HEK293 (cell line): ENCODE data around the gene PEAR1.
A peak's percentile ranks its signal among the peaks of the same experiment; 100 is the strongest.

Experiments
- CTCF ChIA-PET: fragments of 350-600 bp; formaldehyde crosslinking; extraction: SDS; loops from one replicate; lab custom pipeline; 2021; ENCODE audit warnings: antibody characterized with exemption; lab: Yijun Ruan, JAX
- POLR2A ChIA-PET: fragments of 300-600 bp; formaldehyde crosslinking; extraction: SDS; loops from one replicate; lab custom pipeline; 2020; ENCODE audit warnings: antibody characterized with exemption, inconsistent platforms; lab: Yijun Ruan, JAX
- H3K27ac ChIP-seq: fragments of 200-500 bp; sonication (Bioruptor generic); 2 replicates; pipeline ENCODE4 v1.5.1; 2014; ENCODE audit warnings: low read depth, low read length, control low read depth, inconsistent platforms; ENCODE audit errors: extremely low read depth
- H3K36me3 ChIP-seq, 2 experiments: fragments of 200-500 bp in 1 of 2; sonication (Bioruptor generic) in 1 of 2; 1 replicate in 1 of 2; 2 replicates in 1 of 2; pipeline ENCODE4 v1.5.1; 2014 to 2017; ENCODE audit warnings: inconsistent platforms in 2 of 2, low read length in 2 of 2; ENCODE audit not compliant: control insufficient read depth in 2 of 2, insufficient read depth in 1 of 2
- H3K4me1 ChIP-seq: fragments of 200-500 bp; sonication (Bioruptor generic); 2 replicates; pipeline ENCODE4 v1.5.1; 2014; ENCODE audit warnings: mild to moderate bottlenecking, low read length, inconsistent platforms; ENCODE audit not compliant: control insufficient read depth, insufficient read depth
- H3K4me3 ChIP-seq: 2 replicates; pipeline ENCODE4 v1.5.1; 2011; ENCODE audit warnings: low read depth, mild to moderate bottlenecking, control low read depth, low read length, moderate library complexity
- H3K9me3 ChIP-seq: fragments of 200-500 bp; sonication (Bioruptor generic); 2 replicates; pipeline ENCODE4 v1.5.1; 2014; ENCODE audit warnings: low read depth, low read length, inconsistent platforms; ENCODE audit not compliant: control insufficient read depth, insufficient read depth
- BCL11B ChIP-seq: fragments of 450-650 bp; formaldehyde crosslinking; IDR thresholded peaks from 2 replicates; pipeline ENCODE4 v1.5.1; 2016; ENCODE audit warnings: low read depth, missing biosample characterization, missing genetic modification characterization
- EGR2 ChIP-seq: fragments of 450-650 bp; formaldehyde crosslinking; IDR thresholded peaks from 2 replicates; pipeline ENCODE4 v1.5.1; 2016; ENCODE audit warnings: low read depth, missing biosample characterization, missing genetic modification characterization
- GFI1B ChIP-seq: fragments of 450-650 bp; formaldehyde crosslinking; IDR thresholded peaks from 2 replicates; pipeline ENCODE4 v1.5.1; 2016; ENCODE audit warnings: missing biosample characterization, missing genetic modification characterization
- GLIS1 ChIP-seq: fragments of 450-650 bp; formaldehyde crosslinking; IDR thresholded peaks from 2 replicates; pipeline ENCODE4 v1.5.1; 2016; ENCODE audit warnings: missing biosample characterization, missing genetic modification characterization
- HOXA7 ChIP-seq: sonication (generic); formaldehyde crosslinking; IDR thresholded peaks from 2 replicates; pipeline ENCODE4 v1.8.1; 2022; ENCODE audit warnings: missing genetic modification reagents, borderline replicate concordance
- KLF1 ChIP-seq: fragments of 450-650 bp; formaldehyde crosslinking; IDR thresholded peaks from 2 replicates; pipeline ENCODE4 v1.5.1; 2016; ENCODE audit warnings: missing biosample characterization, missing genetic modification characterization
- ZBTB17 ChIP-seq: fragments of 450-650 bp; formaldehyde crosslinking; IDR thresholded peaks from 2 replicates; pipeline ENCODE4 v1.5.1; 2016; ENCODE audit warnings: missing biosample characterization, missing genetic modification characterization
- ZBTB20 ChIP-seq: fragments of 450-650 bp; formaldehyde crosslinking; IDR thresholded peaks from 2 replicates; pipeline ENCODE4 v1.5.1; 2016; ENCODE audit warnings: missing biosample characterization, missing genetic modification characterization
- ZFHX2 ChIP-seq: fragments of 450-650 bp; formaldehyde crosslinking; conservative IDR thresholded peaks from 2 replicates; pipeline ENCODE4 v1.5.1; 2016; ENCODE audit warnings: missing biosample characterization, missing genetic modification characterization
- ZNF112 ChIP-seq: fragments of 450-650 bp; formaldehyde crosslinking; IDR thresholded peaks from 2 replicates; pipeline ENCODE4 v1.5.0; 2017; ENCODE audit warnings: missing biosample characterization, missing genetic modification characterization
- ZNF248 ChIP-seq: fragments of 450-650 bp; formaldehyde crosslinking; IDR thresholded peaks from 2 replicates; pipeline ENCODE4 v1.5.1; 2017; ENCODE audit warnings: missing biosample characterization, missing genetic modification characterization
- ZNF274 ChIP-seq, 2 experiments: fragments of 200-500 bp in 1 of 2; fragments of 450-650 bp in 1 of 2; sonication (Bioruptor generic) in 1 of 2; formaldehyde crosslinking in 1 of 2; IDR thresholded peaks; 2 replicates each; pipeline versions ENCODE4 v1.5.1 to v1.6.1; 2014 to 2016; ENCODE audit warnings: borderline replicate concordance in 1 of 2, inconsistent platforms in 1 of 2, low read length in 1 of 2, missing biosample characterization in 1 of 2, missing genetic modification characterization in 1 of 2
- ZNF280C ChIP-seq: fragments of 450-650 bp; formaldehyde crosslinking; IDR thresholded peaks from 2 replicates; pipeline ENCODE4 v1.5.1; 2016; ENCODE audit warnings: missing biosample characterization, missing genetic modification characterization
- ZNF311 ChIP-seq: fragments of 450-650 bp; formaldehyde crosslinking; IDR thresholded peaks from 2 replicates; pipeline ENCODE4 v1.5.1; 2017; ENCODE audit warnings: missing biosample characterization, missing genetic modification characterization, borderline replicate concordance
- ZNF366 ChIP-seq: fragments of 450-650 bp; formaldehyde crosslinking; conservative IDR thresholded peaks from 2 replicates; pipeline ENCODE4 v1.5.1; 2016; ENCODE audit warnings: missing biosample characterization, missing genetic modification characterization
- ZNF555 ChIP-seq: fragments of 450-650 bp; formaldehyde crosslinking; conservative IDR thresholded peaks from 2 replicates; pipeline ENCODE4 v1.5.1; 2017; ENCODE audit warnings: missing biosample characterization, mild to moderate bottlenecking, missing genetic modification characterization, inconsistent platforms
- ZNF561 ChIP-seq: fragments of 450-650 bp; IDR thresholded peaks from 2 replicates; pipeline ENCODE4 v1.5.1; 2018; ENCODE audit warnings: missing biosample characterization, missing genetic modification characterization, borderline replicate concordance
- ZNF707 ChIP-seq: fragments of 450-650 bp; formaldehyde crosslinking; IDR thresholded peaks from 2 replicates; pipeline ENCODE4 v1.5.1; 2016; ENCODE audit warnings: missing biosample characterization, missing genetic modification characterization
- ZSCAN18 ChIP-seq: fragments of 450-650 bp; formaldehyde crosslinking; IDR thresholded peaks from 2 replicates; pipeline ENCODE4 v1.5.1; 2016; ENCODE audit warnings: missing biosample characterization, missing genetic modification characterization
- TF ChIP-seq, protein P1 (sequence below): fragments of 450-650 bp; formaldehyde crosslinking; IDR thresholded peaks from 2 replicates; pipeline ENCODE4 v1.5.1; 2016; ENCODE audit warnings: missing biosample characterization, missing genetic modification characterization, borderline replicate concordance
- TF ChIP-seq, protein P2 (sequence below): fragments of 450-650 bp; formaldehyde crosslinking; IDR thresholded peaks from 2 replicates; pipeline ENCODE4 v1.5.1; 2016; ENCODE audit warnings: missing biosample characterization, missing genetic modification characterization, borderline replicate concordance
- TF ChIP-seq, protein P3 (sequence below): fragments of 450-650 bp; formaldehyde crosslinking; IDR thresholded peaks from 2 replicates; pipeline ENCODE4 v1.5.1; 2016; ENCODE audit warnings: missing biosample characterization, missing genetic modification characterization

Gene PEAR1

GRCh38 chr1:156862584-156862983 is 30.9 kb upstream of the PEAR1 start:
- ChIA-PET CTCF (interaction anchor here (3.2 to 7.6 kb wide), 7 partner anchors 8 to 173 kb away, joined by 22 to 129 read pairs (median 80); partner anchors contain the start of genes ISG20L2 and METTL25B), POLR2A (interaction anchor here (1.4 kb wide), 1 partner anchor 134 kb away, joined by 3 read pairs; the partner anchor contains the start of genes ISG20L2 and METTL25B)
- H3K9me3 ChIP-seq: no peaks in the 10 kb centered on the region
- no peaks in the 10 kb centered on the region for H3K36me3 ChIP-seq
- H3K27ac ChIP-seq: no peak overlapping the region
- peak; percentile 56 for TF ChIP-seq EGR2 (tag by site-specific recombination)
- TF ChIP-seq, protein P1, sequence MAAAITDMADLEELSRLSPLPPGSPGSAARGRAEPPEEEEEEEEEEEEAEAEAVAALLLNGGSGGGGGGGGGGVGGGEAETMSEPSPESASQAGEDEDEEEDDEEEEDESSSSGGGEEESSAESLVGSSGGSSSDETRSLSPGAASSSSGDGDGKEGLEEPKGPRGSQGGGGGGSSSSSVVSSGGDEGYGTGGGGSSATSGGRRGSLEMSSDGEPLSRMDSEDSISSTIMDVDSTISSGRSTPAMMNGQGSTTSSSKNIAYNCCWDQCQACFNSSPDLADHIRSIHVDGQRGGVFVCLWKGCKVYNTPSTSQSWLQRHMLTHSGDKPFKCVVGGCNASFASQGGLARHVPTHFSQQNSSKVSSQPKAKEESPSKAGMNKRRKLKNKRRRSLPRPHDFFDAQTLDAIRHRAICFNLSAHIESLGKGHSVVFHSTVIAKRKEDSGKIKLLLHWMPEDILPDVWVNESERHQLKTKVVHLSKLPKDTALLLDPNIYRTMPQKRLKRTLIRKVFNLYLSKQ (tag by site-specific recombination): no peak
- peak; percentile 42; the same call in 1 of the 2 replicates for TF ChIP-seq ZFHX2 (tag by site-specific recombination)
- TF ChIP-seq ZNF311 (tag by site-specific recombination): no peak
- TF ChIP-seq, protein P2, sequence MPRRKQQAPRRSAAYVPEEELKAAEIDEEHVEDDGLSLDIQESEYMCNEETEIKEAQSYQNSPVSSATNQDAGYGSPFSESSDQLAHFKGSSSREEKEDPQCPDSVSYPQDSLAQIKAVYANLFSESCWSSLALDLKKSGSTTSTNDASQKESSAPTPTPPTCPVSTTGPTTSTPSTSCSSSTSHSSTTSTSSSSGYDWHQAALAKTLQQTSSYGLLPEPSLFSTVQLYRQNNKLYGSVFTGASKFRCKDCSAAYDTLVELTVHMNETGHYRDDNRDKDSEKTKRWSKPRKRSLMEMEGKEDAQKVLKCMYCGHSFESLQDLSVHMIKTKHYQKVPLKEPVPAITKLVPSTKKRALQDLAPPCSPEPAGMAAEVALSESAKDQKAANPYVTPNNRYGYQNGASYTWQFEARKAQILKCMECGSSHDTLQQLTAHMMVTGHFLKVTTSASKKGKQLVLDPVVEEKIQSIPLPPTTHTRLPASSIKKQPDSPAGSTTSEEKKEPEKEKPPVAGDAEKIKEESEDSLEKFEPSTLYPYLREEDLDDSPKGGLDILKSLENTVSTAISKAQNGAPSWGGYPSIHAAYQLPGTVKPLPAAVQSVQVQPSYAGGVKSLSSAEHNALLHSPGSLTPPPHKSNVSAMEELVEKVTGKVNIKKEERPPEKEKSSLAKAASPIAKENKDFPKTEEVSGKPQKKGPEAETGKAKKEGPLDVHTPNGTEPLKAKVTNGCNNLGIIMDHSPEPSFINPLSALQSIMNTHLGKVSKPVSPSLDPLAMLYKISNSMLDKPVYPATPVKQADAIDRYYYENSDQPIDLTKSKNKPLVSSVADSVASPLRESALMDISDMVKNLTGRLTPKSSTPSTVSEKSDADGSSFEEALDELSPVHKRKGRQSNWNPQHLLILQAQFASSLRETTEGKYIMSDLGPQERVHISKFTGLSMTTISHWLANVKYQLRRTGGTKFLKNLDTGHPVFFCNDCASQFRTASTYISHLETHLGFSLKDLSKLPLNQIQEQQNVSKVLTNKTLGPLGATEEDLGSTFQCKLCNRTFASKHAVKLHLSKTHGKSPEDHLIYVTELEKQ (tag by site-specific recombination): no peak
- TF ChIP-seq ZNF112 (tag by site-specific recombination): no peak
- no peak for TF ChIP-seq ZNF280C (tag by site-specific recombination)
- peak; percentile 30; the same call in 1 of the 2 replicates for TF ChIP-seq GLIS1 (tag by site-specific recombination)
- no peak for TF ChIP-seq BCL11B (tag by site-specific recombination)
- no peak for TF ChIP-seq KLF1 (tag by site-specific recombination)
- H3K4me1 ChIP-seq: peaks cover 2% of the 10 kb centered on the region; the same call in 1 of the 2 replicates
- no peak overlapping the region for H3K4me3 ChIP-seq

GRCh38 chr1:156862997-156863599 is 30.4 kb upstream of the PEAR1 start:
- POLR2A ChIA-PET: interaction anchor here (1.4 kb wide), 1 partner anchor 135 kb away, joined by 3 read pairs; the partner anchor contains the start of genes ISG20L2 and METTL25B
- H3K27ac ChIP-seq: no peak overlapping the region
- peaks cover 2% of the 10 kb centered on the region; the same call in 1 of the 2 replicates for H3K4me1 ChIP-seq
- CTCF ChIA-PET: interaction anchor here (3.7 to 7.5 kb wide), 4 partner anchors 24 to 174 kb away, joined by 29 to 119 read pairs (median 82); no protein-coding TSS in a partner anchor
- H3K36me3 ChIP-seq: no peaks in the 10 kb centered on the region
- H3K4me3 ChIP-seq: no peak overlapping the region
- no peaks in the 10 kb centered on the region for H3K9me3 ChIP-seq
- TF ChIP-seq ZNF555: no peak
- TF ChIP-seq ZNF561 (tag by site-specific recombination): no peak
- TF ChIP-seq, protein P3, sequence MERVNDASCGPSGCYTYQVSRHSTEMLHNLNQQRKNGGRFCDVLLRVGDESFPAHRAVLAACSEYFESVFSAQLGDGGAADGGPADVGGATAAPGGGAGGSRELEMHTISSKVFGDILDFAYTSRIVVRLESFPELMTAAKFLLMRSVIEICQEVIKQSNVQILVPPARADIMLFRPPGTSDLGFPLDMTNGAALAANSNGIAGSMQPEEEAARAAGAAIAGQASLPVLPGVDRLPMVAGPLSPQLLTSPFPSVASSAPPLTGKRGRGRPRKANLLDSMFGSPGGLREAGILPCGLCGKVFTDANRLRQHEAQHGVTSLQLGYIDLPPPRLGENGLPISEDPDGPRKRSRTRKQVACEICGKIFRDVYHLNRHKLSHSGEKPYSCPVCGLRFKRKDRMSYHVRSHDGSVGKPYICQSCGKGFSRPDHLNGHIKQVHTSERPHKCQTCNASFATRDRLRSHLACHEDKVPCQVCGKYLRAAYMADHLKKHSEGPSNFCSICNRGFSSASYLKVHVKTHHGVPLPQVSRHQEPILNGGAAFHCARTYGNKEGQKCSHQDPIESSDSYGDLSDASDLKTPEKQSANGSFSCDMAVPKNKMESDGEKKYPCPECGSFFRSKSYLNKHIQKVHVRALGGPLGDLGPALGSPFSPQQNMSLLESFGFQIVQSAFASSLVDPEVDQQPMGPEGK: no peak; the same call in 1 of the 2 replicates
- no peak for TF ChIP-seq HOXA7 (CRISPR knock-in tag)
- TF ChIP-seq ZBTB20 (tag by site-specific recombination): peak; percentile 85
- TF ChIP-seq ZSCAN18: no peak
- 0 out of 2 replicates have a peak, but pooled peaks have one; percentile 48 for TF ChIP-seq ZNF366 (tag by site-specific recombination)
- TF ChIP-seq ZBTB17 (tag by site-specific recombination): peak; percentile 55; the same call in 1 of the 2 replicates
- no peak for TF ChIP-seq ZNF274 (IDR thresholded peaks at IDR 0.05; ENCODE audit: low read length)
- no peak for TF ChIP-seq ZNF274 (tag by site-specific recombination; IDR thresholded peaks at IDR 0.05; ENCODE audit: borderline replicate concordance)
- TF ChIP-seq ZNF248 (tag by site-specific recombination): no peak
- TF ChIP-seq GFI1B (tag by site-specific recombination): no peak
- no peak for TF ChIP-seq ZNF707 (tag by site-specific recombination)
